ENCODE results near the gene PHLDA2. TPM values are rescaled to one million over a fixed set of nuclear protein-coding genes. Genes with fewer than 3 reads are reported as not detected.
A peak's percentile ranks its signal among the peaks of the same experiment; 100 is the strongest.

Gene PHLDA2
- polyA plus RNA-seq (2013, experiment 1 of 2) = 66.5 TPM
- polyA plus RNA-seq (2013, experiment 2 of 2) = 50.0 TPM

- Histone ChIP-seq H3K4me3 (ENCODE audit: extremely low read depth, insufficient read depth, low read length, poor library complexity, severe bottlenecking) (peak within 1 kb of the TSS; percentile 78), H3K36me3 (ENCODE audit: control insufficient read depth, insufficient read depth, low read length) (peaks cover 6% of the 10 kb centered on the region), H3K27ac (ENCODE audit: low read depth, low read length, severe bottlenecking) (peak within 1 kb of the TSS; percentile 88), H3K9me3 (ENCODE audit: control insufficient read depth, low read length) (no peaks in the 10 kb centered on the region), H3K4me1 (ENCODE audit: control insufficient read depth, insufficient read depth, low read length, poor library complexity, severe bottlenecking) (peaks cover 23% of the 10 kb centered on the region)
- 1% methylated on average over 77 to 90 of the region's 113 CpGs for WGBS, 2 experiments (ENCODE audit: insufficient coverage in 2 of 2)
Measured at GRCh38 chr11:2928605-2929530, at the start of gene PHLDA2. Gene PHLDA2, minus strand, starts transcription at chr11:2929420. Its CDS starts 56 bp downstream, at chr11:2929364.

DNA sequence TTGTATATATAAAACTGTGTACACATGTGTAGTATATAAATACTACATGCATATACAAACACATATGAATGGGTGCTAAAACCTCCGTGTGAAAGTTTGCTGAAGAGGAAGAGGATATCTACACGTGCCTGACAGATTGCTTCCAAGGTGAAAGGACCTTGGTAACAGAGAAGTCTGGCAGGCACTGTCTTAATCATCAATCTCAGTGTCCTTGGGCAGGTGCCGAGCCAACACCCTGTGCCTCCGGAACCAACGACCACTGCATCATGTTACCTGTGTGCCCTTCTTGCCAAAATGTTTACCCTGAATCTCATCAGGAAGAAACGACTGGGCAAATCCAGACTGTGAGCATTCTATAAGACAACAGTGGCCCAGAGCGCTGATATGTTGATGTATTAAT, 47.9 kb upstream of the PHLDA2 start:
- H3K4me1 ChIP-seq (ENCODE audit: control insufficient read depth, insufficient read depth, low read length, poor library complexity, severe bottlenecking) = no peaks in the 10 kb centered on the region
- H3K9me3 ChIP-seq (ENCODE audit: control insufficient read depth, low read length) = no peaks in the 10 kb centered on the region
- 92 to 100% methylated on average over 5 of the region's 7 CpGs for WGBS, 2 experiments (ENCODE audit: insufficient coverage in 2 of 2)
- H3K27ac ChIP-seq (ENCODE audit: low read depth, low read length, severe bottlenecking) = no peak overlapping the region
- no peak overlapping the region for H3K4me3 ChIP-seq (ENCODE audit: extremely low read depth, insufficient read depth, low read length, poor library complexity, severe bottlenecking)
- H3K36me3 ChIP-seq (ENCODE audit: control insufficient read depth, insufficient read depth, low read length) = peaks cover 75% of the 10 kb centered on the region

- WGBS, 2 experiments (ENCODE audit: insufficient coverage in 2 of 2) = 93 to 95% methylated on average over 4 to 6 of the region's 6 CpGs
- no peak overlapping the region for H3K27ac ChIP-seq (ENCODE audit: low read depth, low read length, severe bottlenecking)
- H3K36me3 ChIP-seq (ENCODE audit: control insufficient read depth, insufficient read depth, low read length) = peaks cover 82% of the 10 kb centered on the region
Measured at GRCh38 chr11:2976294-2977063, 47.3 kb upstream of the PHLDA2 start.

GRCh38 chr11:2975594-2975993, 46.4 kb upstream of the PHLDA2 start:
- H3K9me3 ChIP-seq (ENCODE audit: control insufficient read depth, low read length) = no peaks in the 10 kb centered on the region
- no peak overlapping the region for H3K27ac ChIP-seq (ENCODE audit: low read depth, low read length, severe bottlenecking)
- WGBS, 2 experiments (ENCODE audit: insufficient coverage in 2 of 2) = 83 to 96% methylated on average over 2 to 4 of the region's 4 CpGs
- no peaks in the 10 kb centered on the region for H3K4me1 ChIP-seq (ENCODE audit: control insufficient read depth, insufficient read depth, low read length, poor library complexity, severe bottlenecking)
- no peak overlapping the region for H3K4me3 ChIP-seq (ENCODE audit: extremely low read depth, insufficient read depth, low read length, poor library complexity, severe bottlenecking)
- peaks cover 91% of the 10 kb centered on the region for H3K36me3 ChIP-seq (ENCODE audit: control insufficient read depth, insufficient read depth, low read length)

More at GRCh38 chr11:2976294-2977063, 47.3 kb upstream of the PHLDA2 start:
- H3K4me3 ChIP-seq (ENCODE audit: extremely low read depth, insufficient read depth, low read length, poor library complexity, severe bottlenecking) = no peak overlapping the region
- no peaks in the 10 kb centered on the region for H3K9me3 ChIP-seq (ENCODE audit: control insufficient read depth, low read length)
- H3K4me1 ChIP-seq (ENCODE audit: control insufficient read depth, insufficient read depth, low read length, poor library complexity, severe bottlenecking) = no peaks in the 10 kb centered on the region

GRCh38 chr11:2974272-2974671, 45.1 kb upstream of the PHLDA2 start:
- no peak overlapping the region for H3K27ac ChIP-seq (ENCODE audit: low read depth, low read length, severe bottlenecking)
- no peak overlapping the region for H3K4me3 ChIP-seq (ENCODE audit: extremely low read depth, insufficient read depth, low read length, poor library complexity, severe bottlenecking)
- WGBS, 2 experiments (ENCODE audit: insufficient coverage in 2 of 2) = 82 to 97% methylated on average over 1 to 3 of the region's 3 CpGs
- peaks cover 100% of the 10 kb centered on the region for H3K36me3 ChIP-seq (ENCODE audit: control insufficient read depth, insufficient read depth, low read length)
- no peaks in the 10 kb centered on the region for H3K9me3 ChIP-seq (ENCODE audit: control insufficient read depth, low read length)
- no peaks in the 10 kb centered on the region for H3K4me1 ChIP-seq (ENCODE audit: control insufficient read depth, insufficient read depth, low read length, poor library complexity, severe bottlenecking)

DNA sequence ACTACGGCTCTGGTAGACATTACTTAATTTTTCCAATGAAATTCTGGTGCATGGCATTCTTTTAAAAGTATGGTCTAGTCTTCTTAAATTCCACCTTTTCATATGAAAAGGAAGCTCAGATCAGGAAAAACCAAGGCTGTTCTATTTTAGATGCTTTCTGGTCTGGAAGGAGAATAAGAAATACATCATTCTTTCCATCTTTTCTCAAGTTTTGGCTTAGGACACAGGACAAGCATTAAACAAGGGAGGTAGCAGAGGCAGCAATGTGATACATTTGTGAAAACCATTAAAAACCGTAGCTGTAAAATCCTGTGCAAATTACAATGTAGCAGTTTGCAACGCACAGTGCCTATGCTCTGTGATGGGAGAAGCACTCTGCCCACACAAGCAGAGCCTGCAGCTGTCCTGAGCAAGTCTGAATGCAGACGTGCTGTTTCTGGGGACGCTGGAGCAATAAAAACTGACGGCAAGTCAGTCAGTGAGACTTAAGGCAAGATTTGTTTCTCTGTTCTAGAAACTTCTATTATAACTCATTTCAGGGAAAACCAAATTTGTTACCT, 39.2 kb upstream of the PHLDA2 start:
- Histone ChIP-seq H3K27ac (ENCODE audit: low read depth, low read length, severe bottlenecking) (no peak overlapping the region), H3K36me3 (ENCODE audit: control insufficient read depth, insufficient read depth, low read length) (peaks cover 99% of the 10 kb centered on the region), H3K9me3 (ENCODE audit: control insufficient read depth, low read length) (no peaks in the 10 kb centered on the region), H3K4me3 (ENCODE audit: extremely low read depth, insufficient read depth, low read length, poor library complexity, severe bottlenecking) (no peak overlapping the region), H3K4me1 (ENCODE audit: control insufficient read depth, insufficient read depth, low read length, poor library complexity, severe bottlenecking) (no peaks in the 10 kb centered on the region)
- WGBS, 2 experiments (ENCODE audit: insufficient coverage in 2 of 2) = 79 to 96% methylated on average over 2 to 6 of the region's 6 CpGs

- Histone ChIP-seq H3K36me3 (ENCODE audit: control insufficient read depth, insufficient read depth, low read length) (peaks cover 91% of the 10 kb centered on the region), H3K4me3 (ENCODE audit: extremely low read depth, insufficient read depth, low read length, poor library complexity, severe bottlenecking) (no peak overlapping the region), H3K4me1 (ENCODE audit: control insufficient read depth, insufficient read depth, low read length, poor library complexity, severe bottlenecking) (peaks cover 20% of the 10 kb centered on the region), H3K27ac (ENCODE audit: low read depth, low read length, severe bottlenecking) (no peak overlapping the region), H3K9me3 (ENCODE audit: control insufficient read depth, low read length) (no peaks in the 10 kb centered on the region)
- WGBS, 2 experiments (ENCODE audit: insufficient coverage in 2 of 2) = 97 to 100% methylated on average over 2 to 4 of the region's 4 CpGs
Measured at GRCh38 chr11:2964782-2965181, 35.6 kb upstream of the PHLDA2 start.

GRCh38 chr11:2963761-2964160, 34.5 kb upstream of the PHLDA2 start:
- 95 to 100% methylated on average over 4 of the region's 6 CpGs for WGBS, 2 experiments (ENCODE audit: insufficient coverage in 2 of 2)
- Histone ChIP-seq H3K9me3 (ENCODE audit: control insufficient read depth, low read length) (no peaks in the 10 kb centered on the region), H3K27ac (ENCODE audit: low read depth, low read length, severe bottlenecking) (no peak overlapping the region), H3K36me3 (ENCODE audit: control insufficient read depth, insufficient read depth, low read length) (peaks cover 91% of the 10 kb centered on the region), H3K4me1 (ENCODE audit: control insufficient read depth, insufficient read depth, low read length, poor library complexity, severe bottlenecking) (peaks cover 26% of the 10 kb centered on the region), H3K4me3 (ENCODE audit: extremely low read depth, insufficient read depth, low read length, poor library complexity, severe bottlenecking) (no peak overlapping the region)

GRCh38 chr11:2963112-2963754, 34.0 kb upstream of the PHLDA2 start:
- Histone ChIP-seq H3K9me3 (ENCODE audit: control insufficient read depth, low read length) (no peaks in the 10 kb centered on the region), H3K4me1 (ENCODE audit: control insufficient read depth, insufficient read depth, low read length, poor library complexity, severe bottlenecking) (peaks cover 26% of the 10 kb centered on the region), H3K36me3 (ENCODE audit: control insufficient read depth, insufficient read depth, low read length) (peaks cover 91% of the 10 kb centered on the region), H3K27ac (ENCODE audit: low read depth, low read length, severe bottlenecking) (no peak overlapping the region), H3K4me3 (ENCODE audit: extremely low read depth, insufficient read depth, low read length, poor library complexity, severe bottlenecking) (no peak overlapping the region)
- WGBS, 2 experiments (ENCODE audit: insufficient coverage in 2 of 2) = 98 to 100% methylated on average over 4 to 7 of the region's 7 CpGs

DNA sequence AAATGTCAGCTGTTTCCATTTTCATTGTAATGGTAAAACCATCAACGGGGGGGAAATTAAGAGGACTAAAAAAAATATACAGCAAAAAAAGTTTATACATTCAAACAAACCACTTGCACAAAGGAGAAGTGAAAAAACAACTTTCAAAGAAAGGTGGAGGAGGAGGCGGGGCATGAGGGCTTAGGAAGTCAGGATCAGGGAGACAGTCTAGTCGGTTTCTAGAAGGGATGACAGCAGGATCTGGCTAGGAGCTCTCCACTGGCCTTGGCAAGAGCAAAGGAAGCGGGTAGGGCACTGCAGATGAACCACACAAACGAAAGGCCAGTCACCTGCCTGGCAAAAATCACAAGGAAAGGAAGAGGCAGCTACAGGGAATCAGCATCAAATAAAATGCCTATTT, 31.9 kb upstream of the PHLDA2 start:
- Histone ChIP-seq H3K4me3 (ENCODE audit: extremely low read depth, insufficient read depth, low read length, poor library complexity, severe bottlenecking) (no peak overlapping the region), H3K36me3 (ENCODE audit: control insufficient read depth, insufficient read depth, low read length) (peaks cover 91% of the 10 kb centered on the region), H3K27ac (ENCODE audit: low read depth, low read length, severe bottlenecking) (no peak overlapping the region), H3K9me3 (ENCODE audit: control insufficient read depth, low read length) (no peaks in the 10 kb centered on the region), H3K4me1 (ENCODE audit: control insufficient read depth, insufficient read depth, low read length, poor library complexity, severe bottlenecking) (peaks cover 31% of the 10 kb centered on the region)
- 81 to 83% methylated on average over 2 of the region's 5 CpGs for WGBS, 2 experiments (ENCODE audit: insufficient coverage in 2 of 2)
